Keratinocyte (primary cell): ENCODE data around the gene DPYD.

Experiments
- CTCF ChIP-seq, 3 experiments: IDR thresholded peaks in 1 of 3; conservative IDR thresholded peaks in 1 of 3; optimal IDR thresholded peaks in 1 of 3; 2 replicates in 2 of 3; 3 replicates in 1 of 3; pipeline versions ENCODE3 to v1.5.1; 2011; ENCODE audit warnings: low read length in 3 of 3, mild to moderate bottlenecking in 3 of 3, moderate library complexity in 2 of 3, control low read depth in 1 of 3, inconsistent platforms in 1 of 3; ENCODE audit not compliant: insufficient read depth in 2 of 3; ENCODE audit errors: extremely low read depth in 1 of 3
- EZH2 ChIP-seq: IDR thresholded peaks from one replicate; pipeline ENCODE4 v1.6.1; 2012; ENCODE audit warnings: inconsistent platforms, mild to moderate bottlenecking, low read length, moderate library complexity

GRCh38 chr1:97610102-97610501 lies 310.7 kb downstream of the DPYD start:
- no peak for TF ChIP-seq CTCF (optimal IDR thresholded peaks at IDR 0.05 in 1 of 3, IDR thresholded peaks at IDR 0.05 in 1 of 3, conservative IDR thresholded peaks at IDR 0.05 in 1 of 3; ENCODE audit: extremely low read depth in 1 of 3, insufficient read depth in 2 of 3, low read length in 3 of 3)
- TF ChIP-seq EZH2 = no peak
